IMR-90 (cell line): ENCODE data around the gene ASTN2. TPM values are rescaled to one million over a fixed set of nuclear protein-coding genes. Genes with fewer than 3 reads are reported as not detected.

Source experiments
- ATAC-seq: fragments of 200-7000 bp; cut with Tn5 transposase; 2 replicates; pipeline ENCODE4 v1.9.1; 2020; ENCODE audit warnings: low read depth, mild to moderate bottlenecking, moderate library complexity
- BruUV-seq: library from RNA; stranded (reverse); fragments of 400-500 nt; replicated peaks from 2 replicates; lab custom pipeline; 2021; lab: Mats Ljungman, UMichigan
- CTCF ChIA-PET: fragments of 300-600 bp; formaldehyde crosslinking; extraction: SDS; loops from one replicate; lab custom pipeline; 2021; ENCODE audit warnings: antibody characterized with exemption; lab: Yijun Ruan, JAX
- POLR2A ChIA-PET: fragments of 300-600 bp; sonication (Branson Sonifier 250); formaldehyde crosslinking; loops from one replicate; lab custom pipeline; 2022; ENCODE audit warnings: antibody characterized with exemption; ENCODE audit not compliant: unreplicated experiment; lab: Charles Lee
- DNase-seq: peaks from one replicate; pipeline ENCODE4 v3.0.0; 2013
- H2AFZ ChIP-seq: replicated peaks from 2 replicates; pipeline ENCODE3; 2013; ENCODE audit warnings: low read length, mild to moderate bottlenecking; ENCODE audit not compliant: poor library complexity
- H2AK5ac ChIP-seq: 2 replicates; pipeline ENCODE4 v1.6.1; 2013; ENCODE audit warnings: low read depth, low read length, inconsistent platforms
- H2AK9ac ChIP-seq: replicated peaks from 2 replicates; pipeline ENCODE3; 2013; ENCODE audit warnings: mild to moderate bottlenecking, low read depth, low read length, moderate library complexity; ENCODE audit not compliant: poor library complexity
- H2BK120ac ChIP-seq: 2 replicates; pipeline ENCODE4 v1.6.1; 2013; ENCODE audit warnings: low read depth, low read length, inconsistent platforms
- H2BK15ac ChIP-seq: 3 replicates; pipeline ENCODE4 v1.6.1; 2013; ENCODE audit warnings: low read depth, low read length, inconsistent platforms
- H2BK20ac ChIP-seq: 2 replicates; pipeline ENCODE4 v1.6.1; 2013; ENCODE audit warnings: low read depth, mild to moderate bottlenecking, inconsistent platforms, low read length, moderate library complexity
- H2BK5ac ChIP-seq: 2 replicates; pipeline ENCODE4 v1.6.1; 2013; ENCODE audit warnings: mild to moderate bottlenecking, low read depth, low read length, inconsistent platforms; ENCODE audit not compliant: poor library complexity, severe bottlenecking
- H3K14ac ChIP-seq: replicated peaks from 2 replicates; pipeline ENCODE4 v1.6.1; 2013; ENCODE audit warnings: low read depth, low read length, inconsistent platforms
- H3K18ac ChIP-seq: 2 replicates; pipeline ENCODE4 v1.6.1; 2013; ENCODE audit warnings: low read depth, low read length, control low read depth
- H3K23ac ChIP-seq: 2 replicates; pipeline ENCODE4 v1.6.1; 2013; ENCODE audit warnings: low read depth, low read length, inconsistent platforms
- H3K27ac ChIP-seq: 2 replicates; pipeline ENCODE4 v1.5.1; 2013; ENCODE audit warnings: mild to moderate bottlenecking, control low read depth, low read length; ENCODE audit not compliant: insufficient read depth
- H3K27me3 ChIP-seq: 2 replicates; pipeline ENCODE4 v1.6.1; 2013; ENCODE audit warnings: low read length; ENCODE audit not compliant: control insufficient read depth, insufficient read depth
- H3K36me3 ChIP-seq: 2 replicates; pipeline ENCODE4 v1.6.1; 2013; ENCODE audit warnings: low read length, mixed read lengths; ENCODE audit not compliant: control insufficient read depth, insufficient read depth
- H3K4ac ChIP-seq: 2 replicates; pipeline ENCODE4 v1.6.1; 2013; ENCODE audit warnings: low read depth, low read length, inconsistent platforms
- H3K4me1 ChIP-seq: 2 replicates; pipeline ENCODE4 v1.6.1; 2013; ENCODE audit warnings: low read length, mixed read lengths; ENCODE audit not compliant: control insufficient read depth, insufficient read depth
- H3K4me2 ChIP-seq: 2 replicates; pipeline ENCODE4 v1.6.1; 2013; ENCODE audit warnings: low read depth, mild to moderate bottlenecking, control low read depth, low read length, moderate library complexity
- H3K4me3 ChIP-seq: 2 replicates; pipeline ENCODE4 v1.5.1; 2013; ENCODE audit warnings: low read depth, mild to moderate bottlenecking, control low read depth, low read length, moderate library complexity; ENCODE audit not compliant: insufficient read depth
- H3K56ac ChIP-seq: 2 replicates; pipeline ENCODE4 v1.6.1; 2013; ENCODE audit warnings: low read length, inconsistent platforms; ENCODE audit not compliant: insufficient read depth; ENCODE audit errors: extremely low read depth
- H3K79me1 ChIP-seq, 2 experiments: 2 replicates each; pipeline ENCODE4 v1.6.1; 2013; ENCODE audit warnings: low read length in 2 of 2, inconsistent platforms in 1 of 2, low read depth in 1 of 2
- H3K9ac ChIP-seq: 2 replicates; pipeline ENCODE4 v1.6.1; 2013; ENCODE audit warnings: low read depth, low read length, control low read depth
- H3K9me1 ChIP-seq: 2 replicates; pipeline ENCODE4 v1.6.1; 2013; ENCODE audit warnings: low read length, inconsistent platforms; ENCODE audit not compliant: insufficient read depth
- H3K9me3 ChIP-seq: 2 replicates; pipeline ENCODE4 v1.6.1; 2013; ENCODE audit warnings: low read length; ENCODE audit not compliant: control insufficient read depth, insufficient read depth
- H4K20me1 ChIP-seq: 2 replicates; pipeline ENCODE4 v1.6.1; 2013; ENCODE audit warnings: low read length, inconsistent platforms; ENCODE audit not compliant: insufficient read depth
- H4K5ac ChIP-seq: 2 replicates; pipeline ENCODE4 v1.6.1; 2013; ENCODE audit warnings: mild to moderate bottlenecking, low read depth, low read length, control low read depth
- H4K8ac ChIP-seq, 2 experiments: 2 replicates each; pipeline ENCODE4 v1.6.1; 2013; ENCODE audit warnings: low read depth in 2 of 2, low read length in 2 of 2, control low read depth in 1 of 2, inconsistent platforms in 1 of 2
- H4K91ac ChIP-seq: 2 replicates; pipeline ENCODE4 v1.6.1; 2013; ENCODE audit warnings: low read depth, low read length, inconsistent platforms; ENCODE audit not compliant: insufficient read depth
- BHLHE40 ChIP-seq: fragments of 150-350 bp; IDR thresholded peaks from 2 replicates; pipeline ENCODE4 v1.6.1; 2016; ENCODE audit warnings: mild to moderate bottlenecking, low read depth, low read length
- CEBPB ChIP-seq: IDR thresholded peaks from 2 replicates; pipeline ENCODE4 v1.6.1; 2012; ENCODE audit warnings: low read depth, low read length, improper control_type of control experiment
- CHD1 ChIP-seq: IDR thresholded peaks from 2 replicates; pipeline ENCODE4 v1.6.1; 2012; ENCODE audit warnings: low read depth, low read length, improper control_type of control experiment
- FOS ChIP-seq: fragments of 150-350 bp; IDR thresholded peaks from 2 replicates; pipeline ENCODE4 v1.6.1; 2016; ENCODE audit warnings: low read depth, low read length
- MAFK ChIP-seq: IDR thresholded peaks from 2 replicates; pipeline ENCODE4 v1.6.1; 2012; ENCODE audit warnings: low read depth, low read length, improper control_type of control experiment
- MAZ ChIP-seq: IDR thresholded peaks from 2 replicates; pipeline ENCODE4 v1.6.1; 2012; ENCODE audit warnings: low read depth, mild to moderate bottlenecking, low read length, improper control_type of control experiment, moderate library complexity, borderline replicate concordance
- MXI1 ChIP-seq: IDR thresholded peaks from 2 replicates; pipeline ENCODE4 v1.6.1; 2012; ENCODE audit warnings: low read depth, mild to moderate bottlenecking, low read length, moderate library complexity, borderline replicate concordance
- NFE2L2 ChIP-seq: fragments of 150-350 bp; IDR thresholded peaks from 2 replicates; pipeline ENCODE4 v1.6.1; 2016; ENCODE audit warnings: low read depth, mild to moderate bottlenecking, low read length
- POLR2A ChIP-seq: IDR thresholded peaks from 2 replicates; pipeline ENCODE4 v1.6.1; 2012; ENCODE audit warnings: mild to moderate bottlenecking, low read depth, low read length
- RAD21 ChIP-seq: IDR thresholded peaks from 2 replicates; pipeline ENCODE4 v1.6.1; 2012; ENCODE audit warnings: low read length, improper control_type of control experiment
- RCOR1 ChIP-seq: IDR thresholded peaks from 2 replicates; pipeline ENCODE4 v1.6.1; 2012; ENCODE audit warnings: mild to moderate bottlenecking, low read length, improper control_type of control experiment; ENCODE audit not compliant: insufficient replicate concordance
- RFX5 ChIP-seq: IDR thresholded peaks from 2 replicates; pipeline ENCODE4 v1.8.0; 2012; ENCODE audit warnings: low read depth, mild to moderate bottlenecking, low read length, moderate library complexity
- SMC3 ChIP-seq: fragments of 150-350 bp; IDR thresholded peaks from 2 replicates; pipeline ENCODE4 v1.6.1; 2016; ENCODE audit warnings: low read depth, mild to moderate bottlenecking, antibody characterized with exemption, low read length, moderate library complexity
- WGBS, 2 experiments: methylation state at CpG; one replicate each; pipeline versions ENCODE4 v1.1.5 to v1.1.7; 2013; ENCODE audit warnings: missing lambda C conversion rate in 2 of 2; ENCODE audit not compliant: insufficient read length in 1 of 2; ENCODE audit errors: extremely low coverage in 2 of 2; 5-methylcytosine and 5-hydroxymethylcytosine counted together
- dilution Hi-C: fragments of 300-500 bp; cut with HindIII; formaldehyde crosslinking; loops from one replicate; pipeline ENCODE4 v1.14.3; 2018; ENCODE audit warnings: low sequenced_read_pairs; ENCODE audit not compliant: unreplicated experiment
- in situ Hi-C: fragments of 300-500 bp; cut with MboI; formaldehyde crosslinking; loops from 3 replicates; pipeline ENCODE4 v1.14.3; 2019; ENCODE audit warnings: low sequenced_read_pairs, inconsistent platforms, mixed read lengths
- intact Hi-C: fragments of 100-400 bp; cut with micrococcal nuclease; formaldehyde crosslinking; loops from 2 replicates; pipeline ENCODE4 v1.10.0; 2022
- polyA plus RNA-seq, 3 experiments: library from polyadenylated mRNA; depleted of rRNA; stranded (reverse); fragments of >200 nt; gene quantifications; 2 replicates each; pipeline ENCODE4 v1.2.3, GENCODE V29; 2012; ENCODE audit warnings: low replicate concordance in 1 of 3
- total RNA-seq: library from RNA; depleted of rRNA; stranded (reverse); fragments of >200 nt; gene quantifications from 2 replicates; pipeline ENCODE4 v1.2.3, GENCODE V29; 2012
- TF ChIP-seq, protein P1 (sequence below): fragments of 150-350 bp; IDR thresholded peaks from 2 replicates; pipeline ENCODE4 v1.6.1; 2016; ENCODE audit warnings: low read depth, mild to moderate bottlenecking, low read length, moderate library complexity, borderline replicate concordance
- TF ChIP-seq, protein P2 (sequence below): conservative IDR thresholded peaks from 2 replicates; pipeline ENCODE4 v1.5.1; 2012; ENCODE audit warnings: mild to moderate bottlenecking, low read depth, low read length, improper control_type of control experiment
- TF ChIP-seq, protein P3 (sequence below): fragments of 150-350 bp; IDR thresholded peaks from 2 replicates; pipeline ENCODE4 v1.6.1; 2017; ENCODE audit warnings: mild to moderate bottlenecking, antibody characterized with exemption, low read length, low read depth

ASTN2 gene
- total and polyA plus RNA-seq, 2 of the 4 experiments (the other 2 are of a cell fraction): 3.8 to 6.8 TPM

DNA sequence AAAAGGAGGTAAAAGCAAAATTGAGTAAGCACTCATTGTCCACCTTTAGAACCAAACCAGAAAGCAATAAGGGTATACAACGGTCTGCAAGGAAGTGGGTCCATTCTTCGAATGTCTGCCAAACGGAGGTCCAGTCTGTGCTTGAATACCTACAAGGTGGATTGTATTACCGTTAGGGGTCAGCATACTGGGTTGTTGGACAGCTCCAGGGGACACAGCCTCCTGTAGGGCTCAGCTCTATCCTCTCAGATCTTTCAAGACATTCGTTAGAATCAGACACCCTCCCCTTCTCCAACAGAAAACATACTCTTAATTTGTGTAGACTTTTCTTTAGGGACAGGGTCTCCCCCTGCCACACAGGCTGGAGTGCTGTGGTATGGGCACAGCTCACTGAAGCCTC, 5.5 kb downstream of the ASTN2 start:
- intact Hi-C loops (loop anchor here (5.0 kb wide), 1 partner anchor 328 kb away; no protein-coding TSS in a partner anchor), in situ Hi-C loops (no loop called here)
- WGBS, 2 experiments: no CpG with 5 or more reads among the region's 5 CpGs

More for the DNA sequence above, 5.5 kb downstream of the ASTN2 start:
- POLR2A ChIA-PET: no interaction called here
- CTCF ChIA-PET: no interaction called here
- Histone ChIP-seq H3K14ac (no peak overlapping the region), H3K9ac (no peak overlapping the region), H3K4me1 (no peaks in the 10 kb centered on the region), H4K5ac (no peak overlapping the region), H2AK5ac (no peak overlapping the region), H3K4ac (no peak overlapping the region), H4K20me1 (no peaks in the 10 kb centered on the region), H2AK9ac (no peak overlapping the region), H3K36me3 (no peaks in the 10 kb centered on the region), H2AFZ (no peak overlapping the region), H2BK120ac (no peak overlapping the region), H2BK20ac (no peak overlapping the region), H3K79me1 (no peaks in the 10 kb centered on the region), H3K56ac (no peak overlapping the region), H3K18ac (no peak overlapping the region), H3K23ac (no peak overlapping the region), H3K4me3 (no peak overlapping the region), H3K27ac (no peak overlapping the region), H3K9me1 (no peaks in the 10 kb centered on the region; the same call in 1 of the 2 replicates), H3K27me3 (peaks cover 22% of the 10 kb centered on the region), H4K8ac (no peak overlapping the region), H2BK15ac (no peak overlapping the region), H3K9me3 (no peaks in the 10 kb centered on the region), H2BK5ac (no peak overlapping the region), H4K91ac (no peak overlapping the region), H3K4me2 (no peak overlapping the region)
- no TSS peak for BruUV-seq
- DNase-seq: no peak
- dilution Hi-C loops: no loop called here
- TF ChIP-seq FOS (no peak), MAZ (no peak), CEBPB (no peak), RCOR1 (no peak), BHLHE40 (no peak), MAFK (no peak), POLR2A (no peak), NFE2L2 (no peak), SMC3 (no peak), RAD21 (no peak), CHD1 (no peak), RFX5 (no peak), MXI1 (no peak)
- TF ChIP-seq, protein P1, sequence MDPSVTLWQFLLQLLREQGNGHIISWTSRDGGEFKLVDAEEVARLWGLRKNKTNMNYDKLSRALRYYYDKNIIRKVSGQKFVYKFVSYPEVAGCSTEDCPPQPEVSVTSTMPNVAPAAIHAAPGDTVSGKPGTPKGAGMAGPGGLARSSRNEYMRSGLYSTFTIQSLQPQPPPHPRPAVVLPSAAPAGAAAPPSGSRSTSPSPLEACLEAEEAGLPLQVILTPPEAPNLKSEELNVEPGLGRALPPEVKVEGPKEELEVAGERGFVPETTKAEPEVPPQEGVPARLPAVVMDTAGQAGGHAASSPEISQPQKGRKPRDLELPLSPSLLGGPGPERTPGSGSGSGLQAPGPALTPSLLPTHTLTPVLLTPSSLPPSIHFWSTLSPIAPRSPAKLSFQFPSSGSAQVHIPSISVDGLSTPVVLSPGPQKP: no peak
- TF ChIP-seq, protein P2, sequence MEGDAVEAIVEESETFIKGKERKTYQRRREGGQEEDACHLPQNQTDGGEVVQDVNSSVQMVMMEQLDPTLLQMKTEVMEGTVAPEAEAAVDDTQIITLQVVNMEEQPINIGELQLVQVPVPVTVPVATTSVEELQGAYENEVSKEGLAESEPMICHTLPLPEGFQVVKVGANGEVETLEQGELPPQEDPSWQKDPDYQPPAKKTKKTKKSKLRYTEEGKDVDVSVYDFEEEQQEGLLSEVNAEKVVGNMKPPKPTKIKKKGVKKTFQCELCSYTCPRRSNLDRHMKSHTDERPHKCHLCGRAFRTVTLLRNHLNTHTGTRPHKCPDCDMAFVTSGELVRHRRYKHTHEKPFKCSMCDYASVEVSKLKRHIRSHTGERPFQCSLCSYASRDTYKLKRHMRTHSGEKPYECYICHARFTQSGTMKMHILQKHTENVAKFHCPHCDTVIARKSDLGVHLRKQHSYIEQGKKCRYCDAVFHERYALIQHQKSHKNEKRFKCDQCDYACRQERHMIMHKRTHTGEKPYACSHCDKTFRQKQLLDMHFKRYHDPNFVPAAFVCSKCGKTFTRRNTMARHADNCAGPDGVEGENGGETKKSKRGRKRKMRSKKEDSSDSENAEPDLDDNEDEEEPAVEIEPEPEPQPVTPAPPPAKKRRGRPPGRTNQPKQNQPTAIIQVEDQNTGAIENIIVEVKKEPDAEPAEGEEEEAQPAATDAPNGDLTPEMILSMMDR: no peak
- TF ChIP-seq, protein P3, sequence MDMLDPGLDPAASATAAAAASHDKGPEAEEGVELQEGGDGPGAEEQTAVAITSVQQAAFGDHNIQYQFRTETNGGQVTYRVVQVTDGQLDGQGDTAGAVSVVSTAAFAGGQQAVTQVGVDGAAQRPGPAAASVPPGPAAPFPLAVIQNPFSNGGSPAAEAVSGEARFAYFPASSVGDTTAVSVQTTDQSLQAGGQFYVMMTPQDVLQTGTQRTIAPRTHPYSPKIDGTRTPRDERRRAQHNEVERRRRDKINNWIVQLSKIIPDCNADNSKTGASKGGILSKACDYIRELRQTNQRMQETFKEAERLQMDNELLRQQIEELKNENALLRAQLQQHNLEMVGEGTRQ: no peak
- no peak for ATAC-seq
